Left lung (tissue), 10 donors: ENCODE measurements around the gene A2M. TPM values are rescaled to one million over a fixed set of nuclear protein-coding genes. Genes with fewer than 3 reads are reported as not detected.

Experiments used
- ATAC-seq: fragments of 200-7000 bp; cut with Tn5 transposase; one replicate; pipeline ENCODE4 v1.9.1; 2020; ENCODE audit warnings: moderate library complexity
- DNase-seq, 4 donors: peaks; one replicate each; pipeline ENCODE4 v3.0.0-alpha.2; 2013 to 2020
- H3K27ac ChIP-seq, 2 donors: fragments of 200-600 bp; sonication (generic) in 1 of 2; one replicate each; pipeline versions ENCODE4 v1.5.0 to v1.8.0; 2020 to 2021
- H3K27me3 ChIP-seq, 2 donors: fragments of 200-600 bp; sonication (generic) in 1 of 2; one replicate each; pipeline versions ENCODE4 v1.5.0 to v1.8.0; 2020 to 2021
- H3K36me3 ChIP-seq, 2 donors: fragments of 200-600 bp; sonication (generic) in 1 of 2; one replicate each; pipeline versions ENCODE4 v1.5.0 to v1.8.0; 2020 to 2021
- H3K4me1 ChIP-seq, 2 donors: fragments of 200-600 bp; one replicate each; pipeline ENCODE4 v1.8.0; 2021
- H3K4me3 ChIP-seq, 2 donors: fragments of 200-600 bp; sonication (generic) in 1 of 2; one replicate each; pipeline versions ENCODE4 v1.5.0 to v1.8.0; 2020 to 2021; ENCODE audit warnings: mild to moderate bottlenecking in 1 of 2
- H3K9me3 ChIP-seq, 2 donors: fragments of 200-600 bp; sonication (generic) in 1 of 2; one replicate each; pipeline versions ENCODE4 v1.5.0 to v1.8.0; 2020 to 2021
- CTCF ChIP-seq, 2 donors: fragments of 200-600 bp; sonication (generic) in 1 of 2; IDR thresholded peaks; one replicate each; pipeline versions ENCODE4 v1.5.0 to v1.8.0; 2021; ENCODE audit warnings: antibody characterized with exemption in 2 of 2
- intact Hi-C, 2 donors: fragments of 100-400 bp; cut with DNase I; formaldehyde crosslinking; loops; one replicate each; pipeline versions ENCODE4 v1.11.2 to v1.14.2; 2022
- polyA plus RNA-seq, 6 donors: library from polyadenylated mRNA; unstranded; fragments of 120-200 nt; gene quantifications; one replicate each; pipeline ENCODE4 v1.2.1, GENCODE V29; 2013; ENCODE audit not compliant: insufficient read length in 6 of 6
- total RNA-seq, 2 donors: library from RNA; stranded (reverse); fragmentation: NEBNext Ultra II Directional; extraction: Animal tissue kit (Norgen Biotek cat#: 25700); gene quantifications; one replicate each; pipeline ENCODE4 v1.2.1, GENCODE V29; 2021
- donor health status: DM: no; HTN: yes; CAD: no.
- donor health status: DM: no; HTN: no; CAD: no.

A2M gene
- total and polyA plus RNA-seq, 8 donors = 814 to 2,660 (median 2,105) TPM

- no peak for TF ChIP-seq CTCF (IDR thresholded peaks at IDR 0.05)
- Histone ChIP-seq H3K27ac (peak overlapping the region; percentile 45 to 70), H3K9me3 (no peaks in the 10 kb centered on the region), H3K4me3 (peak overlapping the region in 1 of 2 donors; percentile 40), H3K4me1 (peaks cover 13 to 18% of the 10 kb centered on the region in 2 donors), H3K36me3 (peaks cover 0 to 25% of the 10 kb centered on the region in 2 donors), H3K27me3 (no peaks in the 10 kb centered on the region)
- DNase-seq (no peak), ATAC-seq (no peak)
- intact Hi-C loops = no loop called here
Observed at GRCh38 chr12:9112076-9112853, 3.5 kb downstream of the A2M start.

- Histone ChIP-seq H3K27ac (peak overlapping the region in 1 of 2 donors; percentile 7), H3K4me1 (peaks cover 8 to 11% of the 10 kb centered on the region in 2 donors), H3K36me3 (peaks cover 0 to 25% of the 10 kb centered on the region in 2 donors), H3K9me3 (no peaks in the 10 kb centered on the region), H3K4me3 (peak overlapping the region in 1 of 2 donors; percentile 40), H3K27me3 (no peaks in the 10 kb centered on the region)
- ATAC-seq (no peak), DNase-seq (no peak)
- TF ChIP-seq CTCF (IDR thresholded peaks at IDR 0.05) = no peak
- intact Hi-C loops = no loop called here
Observed at GRCh38 chr12:9111525-9111924, 4.2 kb downstream of the A2M start.

GRCh38 chr12:9109737-9110491, 5.8 kb downstream of the A2M start:
- Histone ChIP-seq H3K4me3 (no peak overlapping the region), H3K4me1 (peaks cover 0 to 8% of the 10 kb centered on the region in 2 donors), H3K36me3 (peaks cover 0 to 25% of the 10 kb centered on the region in 2 donors), H3K27me3 (no peaks in the 10 kb centered on the region), H3K9me3 (no peaks in the 10 kb centered on the region), H3K27ac (no peak overlapping the region)
- ATAC-seq = no peak
- no peak for DNase-seq
- intact Hi-C loops = no loop called here
- TF ChIP-seq CTCF (IDR thresholded peaks at IDR 0.05) = no peak

GRCh38 chr12:9109213-9109522, 6.6 kb downstream of the A2M start:
- no peak for ATAC-seq
- intact Hi-C loops = no loop called here
- H3K36me3 ChIP-seq = peaks cover 0 to 28% of the 10 kb centered on the region in 2 donors

More at GRCh38 chr12:9109213-9109522, 6.6 kb downstream of the A2M start:
- H3K27me3 ChIP-seq = no peaks in the 10 kb centered on the region
- H3K4me1 ChIP-seq = peaks cover 0 to 8% of the 10 kb centered on the region in 2 donors
- H3K27ac ChIP-seq = no peak overlapping the region
- no peak for DNase-seq
- H3K9me3 ChIP-seq = no peaks in the 10 kb centered on the region
- H3K4me3 ChIP-seq = no peak overlapping the region
- TF ChIP-seq CTCF (IDR thresholded peaks at IDR 0.05) = no peak
